HG03469 (cell line): ENCODE data around the gene NPTN.

Experiments used
- ATAC-seq: cut with Tn5 transposase; IDR thresholded peaks from one replicate; pipeline ENCODE4 v1.9.1; 2021; ENCODE audit warnings: mild to moderate bottlenecking, moderate library complexity, moderate number of reproducible peaks; ENCODE audit not compliant: unreplicated experiment

Gene NPTN

GRCh38 chr15:73522011-73522410 is 111.2 kb downstream of the NPTN start:
- no peak for ATAC-seq

- no peak for ATAC-seq
Measured at GRCh38 chr15:73518876-73519733, 114.1 kb downstream of the NPTN start.

GRCh38 chr15:73518180-73518862 is 114.9 kb downstream of the NPTN start:
- ATAC-seq, result no peak

GRCh38 chr15:73517566-73517965 is 115.6 kb downstream of the NPTN start:
- no peak for ATAC-seq

GRCh38 chr15:73515527-73515926 is 117.7 kb downstream of the NPTN start:
- ATAC-seq, result no peak
